ENCODE measurements around the gene IGFN1.

The IGFN1 gene

GRCh38 chr1:201267481-201268229 lies 77.0 kb downstream of the IGFN1 start:
- no peak for DNase-seq

GRCh38 chr1:201268604-201269151 lies 78.1 kb downstream of the IGFN1 start:
- DNase-seq: no peak

GRCh38 chr1:201269281-201269680 lies 78.7 kb downstream of the IGFN1 start:
- no peak for DNase-seq

- no peak for DNase-seq
Measured at GRCh38 chr1:201269900-201270410, 79.3 kb downstream of the IGFN1 start.

GRCh38 chr1:201270616-201271390 lies 80.2 kb downstream of the IGFN1 start:
- DNase-seq: no peak

GRCh38 chr1:201272799-201273198 lies 82.2 kb downstream of the IGFN1 start:
- no peak for DNase-seq

GRCh38 chr1:201274616-201275252 lies 84.1 kb downstream of the IGFN1 start:
- no peak for DNase-seq

GRCh38 chr1:201275253-201275666 lies 84.6 kb downstream of the IGFN1 start:
- DNase-seq: no peak

GRCh38 chr1:201276891-201277290 lies 86.3 kb downstream of the IGFN1 start:
- no peak for DNase-seq

- DNase-seq: no peak
Measured at GRCh38 chr1:201277441-201277840, 86.8 kb downstream of the IGFN1 start.

Measured in T-helper 1 cell (primary cell).